Neural cell (in vitro differentiated cells): Measurements from ENCODE around the gene P2RY1.

ENCODE experiments used
- EP300 ChIP-seq: fragments of 450-650 bp; conservative IDR thresholded peaks from 2 replicates; pipeline ENCODE4 v1.6.1; 2014; ENCODE audit warnings: antibody characterized with exemption, mild to moderate bottlenecking, moderate library complexity; ENCODE audit not compliant: poor library complexity, severe bottlenecking
- POLR2AphosphoS5 ChIP-seq: IDR thresholded peaks from 2 replicates; pipeline ENCODE4 v1.6.1; 2012
- RAD21 ChIP-seq: fragments of 450-650 bp; conservative IDR thresholded peaks from 2 replicates; pipeline ENCODE4 v1.6.1; 2014; ENCODE audit warnings: antibody characterized with exemption, mild to moderate bottlenecking, moderate library complexity
- TF ChIP-seq, protein P1 (sequence below): IDR thresholded peaks from 2 replicates; pipeline ENCODE4 v1.6.1; 2012; ENCODE audit warnings: borderline replicate concordance

DNA sequence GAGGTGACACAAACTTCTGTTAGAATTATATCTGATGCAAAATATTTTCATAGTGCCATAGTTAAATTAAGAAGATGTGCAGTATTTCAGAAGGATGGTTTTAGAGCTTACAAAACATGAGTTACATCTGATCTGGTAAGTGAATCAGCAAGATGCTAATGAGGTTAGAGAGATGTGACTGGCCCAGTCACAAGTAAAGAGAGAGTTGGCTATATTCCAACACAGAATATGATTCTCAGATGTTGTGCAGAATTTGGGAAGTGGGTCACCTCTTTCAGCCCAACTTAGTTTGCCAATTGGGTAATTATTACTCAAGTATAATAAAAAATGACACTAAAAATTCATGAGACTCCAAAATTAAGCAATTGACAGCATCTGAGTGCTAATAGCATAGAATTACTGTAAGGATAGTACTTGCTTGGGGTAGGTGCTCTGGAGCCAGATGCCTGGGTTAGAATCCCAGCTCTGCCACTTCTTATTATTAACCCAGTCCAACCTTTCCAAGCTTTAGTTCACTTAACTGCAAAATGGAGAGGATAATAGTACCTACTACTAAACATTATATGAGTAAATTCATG lies 30.8 kb downstream of the P2RY1 start:
- TF ChIP-seq EP300 (no peak), POLR2AphosphoS5 (no peak), RAD21 (no peak)
- TF ChIP-seq, protein P1, sequence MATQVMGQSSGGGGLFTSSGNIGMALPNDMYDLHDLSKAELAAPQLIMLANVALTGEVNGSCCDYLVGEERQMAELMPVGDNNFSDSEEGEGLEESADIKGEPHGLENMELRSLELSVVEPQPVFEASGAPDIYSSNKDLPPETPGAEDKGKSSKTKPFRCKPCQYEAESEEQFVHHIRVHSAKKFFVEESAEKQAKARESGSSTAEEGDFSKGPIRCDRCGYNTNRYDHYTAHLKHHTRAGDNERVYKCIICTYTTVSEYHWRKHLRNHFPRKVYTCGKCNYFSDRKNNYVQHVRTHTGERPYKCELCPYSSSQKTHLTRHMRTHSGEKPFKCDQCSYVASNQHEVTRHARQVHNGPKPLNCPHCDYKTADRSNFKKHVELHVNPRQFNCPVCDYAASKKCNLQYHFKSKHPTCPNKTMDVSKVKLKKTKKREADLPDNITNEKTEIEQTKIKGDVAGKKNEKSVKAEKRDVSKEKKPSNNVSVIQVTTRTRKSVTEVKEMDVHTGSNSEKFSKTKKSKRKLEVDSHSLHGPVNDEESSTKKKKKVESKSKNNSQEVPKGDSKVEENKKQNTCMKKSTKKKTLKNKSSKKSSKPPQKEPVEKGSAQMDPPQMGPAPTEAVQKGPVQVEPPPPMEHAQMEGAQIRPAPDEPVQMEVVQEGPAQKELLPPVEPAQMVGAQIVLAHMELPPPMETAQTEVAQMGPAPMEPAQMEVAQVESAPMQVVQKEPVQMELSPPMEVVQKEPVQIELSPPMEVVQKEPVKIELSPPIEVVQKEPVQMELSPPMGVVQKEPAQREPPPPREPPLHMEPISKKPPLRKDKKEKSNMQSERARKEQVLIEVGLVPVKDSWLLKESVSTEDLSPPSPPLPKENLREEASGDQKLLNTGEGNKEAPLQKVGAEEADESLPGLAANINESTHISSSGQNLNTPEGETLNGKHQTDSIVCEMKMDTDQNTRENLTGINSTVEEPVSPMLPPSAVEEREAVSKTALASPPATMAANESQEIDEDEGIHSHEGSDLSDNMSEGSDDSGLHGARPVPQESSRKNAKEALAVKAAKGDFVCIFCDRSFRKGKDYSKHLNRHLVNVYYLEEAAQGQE = no peak
